Esophagus squamous epithelium (tissue), 4 donors: Measurements from ENCODE around the gene PRKCE.

Experiments
- POLR2A ChIP-seq, 4 donors: fragments of 450-650 bp; IDR thresholded peaks; one replicate each; pipeline ENCODE4 v1.6.1; 2017; ENCODE audit warnings: antibody characterized with exemption in 4 of 4, mild to moderate bottlenecking in 4 of 4, moderate library complexity in 3 of 4
- TF ChIP-seq, protein P1 (sequence below), 6 experiments: fragments of 450-650 bp in 4 of 6; fragments of 200-600 bp in 2 of 6; sonication (generic) in 2 of 6; IDR thresholded peaks; one replicate each; pipeline ENCODE4 v1.5.1; 2016 to 2019; ENCODE audit warnings: antibody characterized with exemption in 6 of 6, mild to moderate bottlenecking in 4 of 6, moderate library complexity in 4 of 6

GRCh38 chr2:46050027-46050426 is 398.6 kb downstream of the PRKCE start:
- TF ChIP-seq, protein P1, sequence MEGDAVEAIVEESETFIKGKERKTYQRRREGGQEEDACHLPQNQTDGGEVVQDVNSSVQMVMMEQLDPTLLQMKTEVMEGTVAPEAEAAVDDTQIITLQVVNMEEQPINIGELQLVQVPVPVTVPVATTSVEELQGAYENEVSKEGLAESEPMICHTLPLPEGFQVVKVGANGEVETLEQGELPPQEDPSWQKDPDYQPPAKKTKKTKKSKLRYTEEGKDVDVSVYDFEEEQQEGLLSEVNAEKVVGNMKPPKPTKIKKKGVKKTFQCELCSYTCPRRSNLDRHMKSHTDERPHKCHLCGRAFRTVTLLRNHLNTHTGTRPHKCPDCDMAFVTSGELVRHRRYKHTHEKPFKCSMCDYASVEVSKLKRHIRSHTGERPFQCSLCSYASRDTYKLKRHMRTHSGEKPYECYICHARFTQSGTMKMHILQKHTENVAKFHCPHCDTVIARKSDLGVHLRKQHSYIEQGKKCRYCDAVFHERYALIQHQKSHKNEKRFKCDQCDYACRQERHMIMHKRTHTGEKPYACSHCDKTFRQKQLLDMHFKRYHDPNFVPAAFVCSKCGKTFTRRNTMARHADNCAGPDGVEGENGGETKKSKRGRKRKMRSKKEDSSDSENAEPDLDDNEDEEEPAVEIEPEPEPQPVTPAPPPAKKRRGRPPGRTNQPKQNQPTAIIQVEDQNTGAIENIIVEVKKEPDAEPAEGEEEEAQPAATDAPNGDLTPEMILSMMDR (IDR thresholded peaks at IDR 0.05), result no peak
- no peak for TF ChIP-seq POLR2A (IDR thresholded peaks at IDR 0.05)
